ENCODE measurements around the gene EFNA4.

GRCh38 chr1:155029513-155030242 lies 33.9 kb upstream of the EFNA4 start:
- TF ChIP-seq RAD21 (IDR thresholded peaks at IDR 0.05; ENCODE audit: low read depth) (no peak), ELF1 (IDR thresholded peaks at IDR 0.05; ENCODE audit: borderline replicate concordance, low read depth) (no peak), CTCF (IDR thresholded peaks at IDR 0.05 in 2 of 3, conservative IDR thresholded peaks at IDR 0.05 in 1 of 3; ENCODE audit: borderline replicate concordance in 1 of 3, insufficient read depth in 1 of 3, low read depth in 2 of 3, low read length in 2 of 3) (no peak), ATF3 (IDR thresholded peaks at IDR 0.05) (no peak), POLR2A (IDR thresholded peaks at IDR 0.05; ENCODE audit: borderline replicate concordance, extremely low read depth, insufficient read depth, insufficient read length) (no peak), REST (IDR thresholded peaks at IDR 0.05; ENCODE audit: low read depth) (no peak)
